ENCODE data around the gene PSMD9.

DNA sequence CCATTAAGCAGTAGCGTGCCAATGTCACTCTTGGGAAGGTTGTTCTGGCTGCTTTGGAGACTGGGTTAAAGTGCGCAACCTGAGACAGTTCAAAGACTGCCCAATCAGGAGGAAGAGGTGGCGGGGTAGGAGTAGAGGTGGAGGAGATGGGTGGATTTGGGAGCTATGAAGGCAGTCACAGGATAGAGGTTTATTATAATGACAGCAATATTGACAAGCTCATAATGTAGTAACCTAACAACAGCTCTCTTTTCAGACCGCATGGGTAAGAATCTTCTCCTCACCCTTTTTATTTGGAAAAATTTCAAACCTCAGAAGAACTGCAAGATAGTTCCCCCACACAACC, 5.3 kb upstream of the PSMD9 start:
- TF ChIP-seq POLR2A (IDR thresholded peaks at IDR 0.05; ENCODE audit: low read length), result no peak
- TF ChIP-seq GATA1 (IDR thresholded peaks at IDR 0.05; ENCODE audit: low read depth, low read length), result no peak

Measured in erythroblast (primary cell).